ENCODE measurements around the gene GFPT1. TPM values are rescaled to one million over a fixed set of nuclear protein-coding genes. Genes with fewer than 3 reads are reported as not detected.

The GFPT1 gene
- total and polyA plus RNA-seq, 4 donors: 15.9 to 72.6 (median 30.5) TPM

DNA sequence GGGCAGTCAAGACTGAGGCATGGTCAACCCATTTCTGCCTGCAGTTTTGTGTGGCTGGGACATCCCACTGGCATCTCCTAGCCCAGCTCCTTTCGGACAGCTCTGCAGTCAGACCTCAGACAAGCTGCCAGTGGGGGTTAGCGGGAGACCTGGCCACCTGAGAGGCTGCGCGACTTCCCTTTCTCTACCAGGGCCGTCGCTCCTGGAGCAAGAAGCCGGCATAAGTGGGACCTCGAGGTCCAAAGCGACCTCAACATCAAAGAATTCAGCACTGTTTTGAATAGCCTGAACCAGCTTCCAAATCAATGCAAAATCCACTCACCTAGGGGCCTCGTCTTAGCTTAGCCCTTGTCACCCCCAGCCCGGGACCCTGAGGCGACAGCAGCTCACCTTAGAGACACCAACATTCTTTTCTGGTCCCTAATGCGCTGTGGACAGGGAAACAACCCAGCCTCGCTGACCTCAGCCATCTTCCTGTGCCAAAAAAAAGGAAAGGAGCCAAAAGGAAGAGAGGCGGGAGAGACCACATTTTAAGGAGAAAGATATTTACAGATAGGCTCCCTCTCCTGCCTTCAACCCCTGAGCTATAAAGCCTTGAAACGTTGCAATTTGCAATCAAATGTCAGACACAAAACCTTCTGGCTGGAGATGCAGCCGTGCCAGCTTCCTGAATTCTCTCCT is 81.2 kb downstream of the GFPT1 start:
- Histone ChIP-seq H3K4me1 (ENCODE audit: control insufficient read depth in 5 of 5, insufficient read depth in 5 of 5, low read length in 5 of 5) (peaks cover 0 to 49% (median 27%) of the 10 kb centered on the region in 5 donors), H3K9ac (ENCODE audit: insufficient read depth in 1 of 2, low read length in 2 of 2) (no peak overlapping the region), H3K27me3 (ENCODE audit: control insufficient read depth in 3 of 3, insufficient read depth in 3 of 3, low read length in 2 of 3) (peaks cover 0 to 20% (median 0%) of the 10 kb centered on the region in 3 donors), H3K36me3 (ENCODE audit: control insufficient read depth in 4 of 4, insufficient read depth in 4 of 4, low read length in 4 of 4) (no peaks in the 10 kb centered on the region), H3K27ac (ENCODE audit: low read depth in 1 of 2, low read length in 1 of 2) (peak overlapping the region in 1 of 2 donors; percentile 89), H3K4me3 (no peak overlapping the region), H3K9me3 (ENCODE audit: control insufficient read depth in 4 of 4, insufficient read depth in 3 of 4, low read length in 3 of 4) (peaks cover 0 to 5% (median 2%) of the 10 kb centered on the region in 4 donors)
- TF ChIP-seq, protein P1, sequence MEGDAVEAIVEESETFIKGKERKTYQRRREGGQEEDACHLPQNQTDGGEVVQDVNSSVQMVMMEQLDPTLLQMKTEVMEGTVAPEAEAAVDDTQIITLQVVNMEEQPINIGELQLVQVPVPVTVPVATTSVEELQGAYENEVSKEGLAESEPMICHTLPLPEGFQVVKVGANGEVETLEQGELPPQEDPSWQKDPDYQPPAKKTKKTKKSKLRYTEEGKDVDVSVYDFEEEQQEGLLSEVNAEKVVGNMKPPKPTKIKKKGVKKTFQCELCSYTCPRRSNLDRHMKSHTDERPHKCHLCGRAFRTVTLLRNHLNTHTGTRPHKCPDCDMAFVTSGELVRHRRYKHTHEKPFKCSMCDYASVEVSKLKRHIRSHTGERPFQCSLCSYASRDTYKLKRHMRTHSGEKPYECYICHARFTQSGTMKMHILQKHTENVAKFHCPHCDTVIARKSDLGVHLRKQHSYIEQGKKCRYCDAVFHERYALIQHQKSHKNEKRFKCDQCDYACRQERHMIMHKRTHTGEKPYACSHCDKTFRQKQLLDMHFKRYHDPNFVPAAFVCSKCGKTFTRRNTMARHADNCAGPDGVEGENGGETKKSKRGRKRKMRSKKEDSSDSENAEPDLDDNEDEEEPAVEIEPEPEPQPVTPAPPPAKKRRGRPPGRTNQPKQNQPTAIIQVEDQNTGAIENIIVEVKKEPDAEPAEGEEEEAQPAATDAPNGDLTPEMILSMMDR (IDR thresholded peaks at IDR 0.05; ENCODE audit: control extremely low read depth, extremely low read depth): no peak
- 35 to 43% methylated on average over 17 of the region's 17 CpGs for WGBS, 2 donors
- no peak for ATAC-seq (ENCODE audit: insufficient read depth, low FRiP score)
- peak in 2 of 3 donors; percentile 45 for DNase-seq

DNA sequence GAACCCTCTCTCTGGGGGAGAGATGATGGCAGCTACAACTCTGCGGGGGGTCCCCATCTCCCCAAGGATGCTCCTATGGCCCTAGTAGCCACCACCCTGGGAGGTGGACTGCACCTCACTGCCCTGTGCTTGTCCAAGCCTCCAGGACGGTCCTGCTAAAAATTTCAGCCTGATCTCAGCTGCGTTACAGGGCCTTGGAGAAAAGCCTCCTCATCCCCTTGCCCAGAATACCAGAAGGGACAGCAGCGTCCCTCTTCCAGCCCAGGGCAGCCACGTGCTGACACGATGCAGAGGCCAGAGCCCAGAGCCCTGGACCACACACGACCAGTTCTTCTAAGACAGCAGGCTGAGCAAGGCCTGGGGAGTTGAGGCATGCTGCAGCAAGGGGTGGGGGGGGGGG is 81.9 kb downstream of the GFPT1 start:
- Histone ChIP-seq H3K9ac (ENCODE audit: insufficient read depth in 1 of 2, low read length in 2 of 2) (no peak overlapping the region), H3K4me1 (ENCODE audit: control insufficient read depth in 5 of 5, insufficient read depth in 5 of 5, low read length in 5 of 5) (peaks cover 0 to 42% (median 21%) of the 10 kb centered on the region in 5 donors), H3K27me3 (ENCODE audit: control insufficient read depth in 3 of 3, insufficient read depth in 3 of 3, low read length in 2 of 3) (peaks cover 0 to 20% (median 0%) of the 10 kb centered on the region in 3 donors), H3K36me3 (ENCODE audit: control insufficient read depth in 4 of 4, insufficient read depth in 4 of 4, low read length in 4 of 4) (no peaks in the 10 kb centered on the region), H3K9me3 (ENCODE audit: control insufficient read depth in 4 of 4, insufficient read depth in 3 of 4, low read length in 3 of 4) (peaks cover 0 to 5% (median 2%) of the 10 kb centered on the region in 4 donors), H3K27ac (ENCODE audit: low read depth in 1 of 2, low read length in 1 of 2) (no peak overlapping the region), H3K4me3 (no peak overlapping the region)
- 89 to 91% methylated on average over 7 of the region's 7 CpGs for WGBS, 2 donors
- no peak for ATAC-seq (ENCODE audit: insufficient read depth, low FRiP score)
- DNase-seq: no peak
- TF ChIP-seq, protein P1 (IDR thresholded peaks at IDR 0.05; ENCODE audit: control extremely low read depth, extremely low read depth): no peak

DNA sequence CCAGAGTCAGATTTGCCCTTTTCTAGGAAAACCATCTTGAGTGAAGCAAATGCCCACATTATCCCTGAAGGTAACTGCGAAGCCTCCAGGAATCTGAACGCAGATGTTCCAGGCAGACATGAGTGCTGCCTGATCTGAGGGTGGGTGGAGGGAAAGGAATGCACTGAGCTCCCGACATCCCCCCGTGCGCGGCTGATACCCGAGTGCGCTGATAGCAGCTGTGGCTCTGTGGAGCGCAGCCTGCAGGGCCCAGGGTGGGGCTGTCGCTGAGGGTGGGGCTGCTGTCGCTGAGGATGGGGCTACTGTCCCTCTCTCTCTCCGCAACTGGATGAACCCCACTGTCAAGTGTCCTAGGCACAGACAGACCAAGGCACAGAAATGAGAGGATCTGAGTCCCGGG is 82.4 kb downstream of the GFPT1 start:
- no peak overlapping the region for H3K9ac ChIP-seq (ENCODE audit: insufficient read depth in 1 of 2, low read length in 2 of 2)
- 76 to 80% methylated on average over 13 of the region's 13 CpGs for WGBS, 2 donors
- H3K4me1 ChIP-seq (ENCODE audit: control insufficient read depth in 5 of 5, insufficient read depth in 5 of 5, low read length in 5 of 5): peaks cover 0 to 38% (median 17%) of the 10 kb centered on the region in 5 donors
- TF ChIP-seq, protein P1 (IDR thresholded peaks at IDR 0.05; ENCODE audit: control extremely low read depth, extremely low read depth): no peak
- no peak for ATAC-seq (ENCODE audit: insufficient read depth, low FRiP score)
- no peak for DNase-seq
- H3K36me3 ChIP-seq (ENCODE audit: control insufficient read depth in 4 of 4, insufficient read depth in 4 of 4, low read length in 4 of 4): no peaks in the 10 kb centered on the region
- peaks cover 0 to 20% (median 0%) of the 10 kb centered on the region in 3 donors for H3K27me3 ChIP-seq (ENCODE audit: control insufficient read depth in 3 of 3, insufficient read depth in 3 of 3, low read length in 2 of 3)
- no peak overlapping the region for H3K27ac ChIP-seq (ENCODE audit: low read depth in 1 of 2, low read length in 1 of 2)
- H3K9me3 ChIP-seq (ENCODE audit: control insufficient read depth in 4 of 4, insufficient read depth in 3 of 4, low read length in 3 of 4): peaks cover 0 to 5% (median 2%) of the 10 kb centered on the region in 4 donors
- no peak overlapping the region for H3K4me3 ChIP-seq

All from lung (tissue), 12 donors.